Smooth muscle cell (in vitro differentiated cells): ENCODE measurements around the gene ISY1. TPM values are rescaled to one million over a fixed set of nuclear protein-coding genes. Genes with fewer than 3 reads are reported as not detected.
A peak's percentile ranks its signal among the peaks of the same experiment; 100 is the strongest.

Source experiments
- DNase-seq: peaks from one replicate; lab custom pipeline; 2025; ENCODE audit not compliant: unreplicated experiment; lab: John Stamatoyannopoulos, UW
- H2AFZ ChIP-seq: fragments of 200-600 bp; sonication (generic); 2 replicates; pipeline ENCODE4 v1.6.0; 2016; ENCODE audit warnings: antibody characterized with exemption, low read depth, mild to moderate bottlenecking
- H3F3A ChIP-seq: fragments of 200-600 bp; sonication (generic); 2 replicates; pipeline ENCODE4 v1.6.0; 2017; ENCODE audit warnings: antibody characterized with exemption, low read depth
- H3K27ac ChIP-seq: fragments of 200-600 bp; sonication (generic); 2 replicates; pipeline ENCODE4 v1.5.1; 2016; ENCODE audit warnings: low read depth, mild to moderate bottlenecking
- H3K27me3 ChIP-seq: fragments of 200-600 bp; sonication (generic); 2 replicates; pipeline ENCODE4 v1.6.1; 2016; ENCODE audit warnings: low read depth, mild to moderate bottlenecking
- H3K36me3 ChIP-seq: fragments of 200-600 bp; sonication (generic); 2 replicates; pipeline ENCODE4 v1.5.1; 2016; ENCODE audit warnings: low read depth
- H3K4me1 ChIP-seq: fragments of 200-600 bp; sonication (generic); 2 replicates; pipeline ENCODE4 v1.5.1; 2016; ENCODE audit warnings: low read depth
- H3K4me2 ChIP-seq: fragments of 200-600 bp; sonication (generic); 2 replicates; pipeline ENCODE4 v1.6.0; 2016; ENCODE audit warnings: mild to moderate bottlenecking
- H3K4me3 ChIP-seq: fragments of 200-600 bp; sonication (generic); 2 replicates; pipeline ENCODE4 v1.5.1; 2016; ENCODE audit warnings: mild to moderate bottlenecking
- H3K79me2 ChIP-seq: fragments of 200-600 bp; sonication (generic); 2 replicates; pipeline ENCODE4 v1.6.0; 2016; ENCODE audit warnings: low read depth, mild to moderate bottlenecking
- H3K9ac ChIP-seq: fragments of 200-600 bp; sonication (generic); 2 replicates; pipeline ENCODE4 v1.6.0; 2016; ENCODE audit warnings: low read depth
- H3K9me3 ChIP-seq: fragments of 200-600 bp; sonication (generic); replicated peaks from 2 replicates; pipeline ENCODE4 v1.5.1; 2016; ENCODE audit warnings: low read depth
- H4K20me1 ChIP-seq: fragments of 200-600 bp; sonication (generic); 2 replicates; pipeline ENCODE4 v1.6.0; 2016; ENCODE audit warnings: low read depth
- WGBS: methylation state at CpG from one replicate; pipeline ENCODE4 v1.1.7; 2016; ENCODE audit warnings: low lambda C conversion rate; 5-methylcytosine and 5-hydroxymethylcytosine counted together
- polyA plus RNA-seq: library from polyadenylated mRNA; unstranded; fragments of >200 nt; fragmentation: Nextera tagmentation; extraction: Ambion mirVana; gene quantifications from 2 replicates; pipeline ENCODE4 v1.2.1, GENCODE V29; 2016
- total RNA-seq: library from RNA; depleted of rRNA; stranded (reverse); fragments of >200 nt; gene quantifications from 2 replicates; pipeline ENCODE4 v1.2.3, GENCODE V29; 2014
- TF ChIP-seq, protein P1 (sequence below): fragments of 200-600 bp; sonication (generic); IDR thresholded peaks from 2 replicates; pipeline ENCODE4 v1.5.1; 2017; ENCODE audit warnings: borderline replicate concordance, mild to moderate bottlenecking, antibody characterized with exemption; ENCODE audit not compliant: insufficient read depth, poor library complexity, severe bottlenecking

The ISY1 gene
- total and polyA plus RNA-seq, 2 experiments from 2014 or later, result 10.2 to 47.3 TPM

DNA sequence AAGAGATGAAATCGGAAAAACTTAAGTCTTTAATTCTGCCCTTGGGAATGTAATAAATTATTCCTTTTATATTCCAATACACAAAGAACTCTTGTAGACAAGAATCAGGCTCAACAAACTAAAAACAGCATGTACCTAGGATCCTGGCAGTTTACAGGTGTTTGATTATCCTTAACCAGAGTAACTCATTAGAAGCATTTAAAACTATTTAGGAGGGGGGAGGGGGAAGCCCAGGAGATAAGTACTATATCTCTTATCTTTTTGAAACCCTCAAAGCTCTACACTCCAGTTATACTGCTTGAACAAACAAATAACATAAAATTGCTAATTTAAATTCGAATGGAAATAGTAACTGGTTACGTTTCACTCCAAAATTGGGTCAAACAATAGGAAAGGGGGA is 21.0 kb upstream of the ISY1 start:
- Histone ChIP-seq H4K20me1 (peaks cover 63% of the 10 kb centered on the region), H3F3A (no peaks in the 10 kb centered on the region), H3K4me1 (peaks cover 24% of the 10 kb centered on the region), H3K9ac (peak overlapping the region; percentile 91), H3K36me3 (no peaks in the 10 kb centered on the region), H3K4me3 (peak overlapping the region; percentile 96), H3K27me3 (no peaks in the 10 kb centered on the region), H3K4me2 (peak overlapping the region; percentile 86), H3K27ac (peak overlapping the region; percentile 90), H3K79me2 (peaks cover 83% of the 10 kb centered on the region), H3K9me3 (no peaks in the 10 kb centered on the region), H2AFZ (no peak overlapping the region)
- WGBS, result 31% methylated on average over 3 of the region's 3 CpGs
- DNase-seq, result no peak
- TF ChIP-seq, protein P1, sequence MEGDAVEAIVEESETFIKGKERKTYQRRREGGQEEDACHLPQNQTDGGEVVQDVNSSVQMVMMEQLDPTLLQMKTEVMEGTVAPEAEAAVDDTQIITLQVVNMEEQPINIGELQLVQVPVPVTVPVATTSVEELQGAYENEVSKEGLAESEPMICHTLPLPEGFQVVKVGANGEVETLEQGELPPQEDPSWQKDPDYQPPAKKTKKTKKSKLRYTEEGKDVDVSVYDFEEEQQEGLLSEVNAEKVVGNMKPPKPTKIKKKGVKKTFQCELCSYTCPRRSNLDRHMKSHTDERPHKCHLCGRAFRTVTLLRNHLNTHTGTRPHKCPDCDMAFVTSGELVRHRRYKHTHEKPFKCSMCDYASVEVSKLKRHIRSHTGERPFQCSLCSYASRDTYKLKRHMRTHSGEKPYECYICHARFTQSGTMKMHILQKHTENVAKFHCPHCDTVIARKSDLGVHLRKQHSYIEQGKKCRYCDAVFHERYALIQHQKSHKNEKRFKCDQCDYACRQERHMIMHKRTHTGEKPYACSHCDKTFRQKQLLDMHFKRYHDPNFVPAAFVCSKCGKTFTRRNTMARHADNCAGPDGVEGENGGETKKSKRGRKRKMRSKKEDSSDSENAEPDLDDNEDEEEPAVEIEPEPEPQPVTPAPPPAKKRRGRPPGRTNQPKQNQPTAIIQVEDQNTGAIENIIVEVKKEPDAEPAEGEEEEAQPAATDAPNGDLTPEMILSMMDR, result no peak

DNA sequence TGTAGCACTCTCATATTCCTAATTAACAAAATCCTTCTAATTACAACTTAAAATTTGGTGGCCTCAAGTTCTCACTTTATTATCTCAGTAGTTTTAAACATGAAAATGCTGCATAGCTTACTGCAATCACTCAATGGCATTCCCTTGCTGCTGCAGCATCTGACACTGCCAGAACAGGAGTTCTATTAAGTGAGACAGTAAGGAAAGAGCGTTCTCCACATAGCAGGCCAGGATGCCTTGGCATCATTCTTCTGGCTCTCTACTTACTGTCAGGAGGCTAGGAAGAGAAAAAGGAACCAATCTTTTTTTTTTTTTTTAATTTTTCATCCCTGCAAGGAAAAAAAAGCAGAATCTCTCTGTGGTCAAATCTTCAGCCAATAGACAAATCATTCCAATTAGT is 19.6 kb upstream of the ISY1 start:
- Histone ChIP-seq H3K4me2 (peak overlapping the region; percentile 40), H3F3A (no peaks in the 10 kb centered on the region), H3K27me3 (no peaks in the 10 kb centered on the region), H3K36me3 (no peaks in the 10 kb centered on the region), H3K27ac (no peak overlapping the region), H2AFZ (no peak overlapping the region), H3K4me3 (peak overlapping the region; percentile 2), H3K79me2 (peaks cover 97% of the 10 kb centered on the region), H4K20me1 (peaks cover 77% of the 10 kb centered on the region), H3K9me3 (no peaks in the 10 kb centered on the region), H3K9ac (peak overlapping the region; percentile 21), H3K4me1 (peaks cover 24% of the 10 kb centered on the region)
- no peak for DNase-seq
- WGBS, result 89% methylated on average over 1 of the region's 1 CpG
- TF ChIP-seq, protein P1, result no peak

DNA sequence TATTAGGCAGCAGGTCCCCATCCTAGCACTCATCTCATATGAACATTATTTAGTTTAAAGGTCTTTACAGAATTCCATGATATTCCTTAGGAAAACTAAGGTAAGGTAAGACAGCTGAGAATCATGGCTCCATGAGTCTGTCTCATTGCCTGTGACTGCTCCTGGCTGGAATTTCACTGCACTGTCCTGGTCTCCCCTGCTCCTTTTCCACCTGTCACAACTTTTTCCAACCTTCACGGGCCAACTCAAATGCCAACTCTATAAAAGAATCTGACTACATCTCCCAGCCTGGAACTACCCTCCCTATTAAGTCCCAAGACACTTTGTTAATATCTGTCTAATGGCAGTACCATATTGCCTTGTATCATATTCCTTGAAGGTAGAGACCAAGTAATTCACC is 15.2 kb upstream of the ISY1 start:
- TF ChIP-seq, protein P1, result no peak
- H3K9me3 ChIP-seq, result no peaks in the 10 kb centered on the region
- H3K36me3 ChIP-seq, result peaks cover 1% of the 10 kb centered on the region
- peaks cover 8% of the 10 kb centered on the region for H3K4me1 ChIP-seq
- H3K9ac ChIP-seq, result no peak overlapping the region
- DNase-seq, result no peak
- no peak overlapping the region for H3K4me2 ChIP-seq
- no peaks in the 10 kb centered on the region for H3K27me3 ChIP-seq
- no peak overlapping the region for H3K27ac ChIP-seq
- peaks cover 99% of the 10 kb centered on the region for H4K20me1 ChIP-seq
- 95% methylated on average over 1 of the region's 1 CpG for WGBS
- H3K79me2 ChIP-seq, result peaks cover 98% of the 10 kb centered on the region
- H2AFZ ChIP-seq, result no peak overlapping the region
- peaks cover 3% of the 10 kb centered on the region for H3F3A ChIP-seq
- H3K4me3 ChIP-seq, result no peak overlapping the region

DNA sequence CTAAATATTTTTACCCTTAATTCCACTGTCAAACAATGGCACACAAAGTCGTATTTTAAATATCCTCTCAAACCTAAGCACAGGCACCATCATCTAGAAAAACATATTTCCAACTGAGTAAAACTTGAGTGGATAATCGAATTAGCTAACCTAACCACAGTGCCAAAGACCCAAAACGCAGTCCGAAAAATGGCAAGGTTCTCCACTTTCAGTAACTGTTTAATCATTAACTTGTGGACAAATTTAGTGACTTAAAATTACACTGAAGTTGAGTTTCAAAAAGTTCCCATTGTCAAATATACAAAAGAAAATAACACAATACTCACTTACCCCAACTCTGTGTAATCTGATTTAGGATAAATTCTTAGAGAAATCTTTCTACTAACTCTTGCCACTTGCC is 12.9 kb upstream of the ISY1 start:
- WGBS, result 97% methylated on average over 4 of the region's 4 CpGs
- Histone ChIP-seq H3K9ac (no peak overlapping the region), H3K4me1 (no peaks in the 10 kb centered on the region), H4K20me1 (peaks cover 83% of the 10 kb centered on the region), H3F3A (peaks cover 3% of the 10 kb centered on the region), H3K4me2 (no peak overlapping the region), H3K79me2 (peaks cover 84% of the 10 kb centered on the region), H3K9me3 (no peaks in the 10 kb centered on the region), H3K36me3 (peaks cover 18% of the 10 kb centered on the region), H3K27ac (no peak overlapping the region), H3K27me3 (no peaks in the 10 kb centered on the region), H2AFZ (no peak overlapping the region), H3K4me3 (no peak overlapping the region)
- no peak for DNase-seq
- TF ChIP-seq, protein P1, result no peak
